Hepatocyte (in vitro differentiated cells): Measurements from ENCODE around the gene NID1. TPM values are rescaled to one million over a fixed set of nuclear protein-coding genes. Genes with fewer than 3 reads are reported as not detected.

Experiments used
- DNase-seq: peaks from one replicate; pipeline ENCODE4 v3.0.0-alpha.2; 2016; ENCODE audit warnings: low spot score
- H2AFZ ChIP-seq: fragments of 200-600 bp; sonication (generic); 2 replicates; pipeline ENCODE4 v1.6.0; 2016; ENCODE audit warnings: antibody characterized with exemption, mild to moderate bottlenecking
- H3K27ac ChIP-seq: fragments of 200-600 bp; sonication (generic); 2 replicates; pipeline ENCODE4 v1.5.1; 2016; ENCODE audit warnings: mild to moderate bottlenecking
- H3K27me3 ChIP-seq: fragments of 200-600 bp; sonication (generic); 2 replicates; pipeline ENCODE4 v1.6.1; 2016
- H3K36me3 ChIP-seq: fragments of 200-600 bp; sonication (generic); replicated peaks from 2 replicates; pipeline ENCODE4 v1.5.1; 2016; ENCODE audit warnings: low read depth; ENCODE audit not compliant: insufficient read depth
- H3K4me1 ChIP-seq: fragments of 200-600 bp; sonication (generic); 2 replicates; pipeline ENCODE4 v1.5.1; 2016; ENCODE audit warnings: mild to moderate bottlenecking, moderate library complexity; ENCODE audit not compliant: insufficient read depth
- H3K4me2 ChIP-seq: fragments of 200-600 bp; sonication (generic); 2 replicates; pipeline ENCODE4 v1.6.0; 2016
- H3K4me3 ChIP-seq: fragments of 200-600 bp; sonication (generic); 2 replicates; pipeline ENCODE4 v1.5.1; 2016; ENCODE audit warnings: mild to moderate bottlenecking
- H3K79me2 ChIP-seq: fragments of 200-600 bp; sonication (generic); 2 replicates; pipeline ENCODE4 v1.6.0; 2017; ENCODE audit warnings: mild to moderate bottlenecking
- H3K9me2 ChIP-seq: fragments of 200-600 bp; sonication (generic); replicated peaks from 2 replicates; pipeline ENCODE4 v1.6.0; 2017; ENCODE audit warnings: mild to moderate bottlenecking; ENCODE audit not compliant: insufficient read depth
- H3K9me3 ChIP-seq: fragments of 200-600 bp; sonication (generic); 2 replicates; pipeline ENCODE4 v1.5.1; 2016; ENCODE audit warnings: low read depth, mild to moderate bottlenecking
- H4K20me1 ChIP-seq: fragments of 200-600 bp; sonication (generic); 2 replicates; pipeline ENCODE4 v1.6.0; 2016; ENCODE audit warnings: mild to moderate bottlenecking; ENCODE audit not compliant: insufficient read depth, poor library complexity, severe bottlenecking
- EZH2 ChIP-seq: fragments of 200-600 bp; sonication (generic); IDR thresholded peaks from 2 replicates; pipeline ENCODE4 v1.6.1; 2016; ENCODE audit warnings: antibody characterized with exemption, mild to moderate bottlenecking, borderline replicate concordance
- EZH2phosphoT487 ChIP-seq: fragments of 200-600 bp; sonication (generic); IDR thresholded peaks from one replicate; pipeline ENCODE4 v1.6.1; 2018; ENCODE audit warnings: antibody characterized with exemption, mild to moderate bottlenecking, low read depth, moderate library complexity; ENCODE audit not compliant: unreplicated experiment, severe bottlenecking
- WGBS: methylation state at CpG from one replicate; pipeline ENCODE4 v1.1.6; 2016; ENCODE audit warnings: low lambda C conversion rate; ENCODE audit errors: missing lambda C conversion rate; 5-methylcytosine and 5-hydroxymethylcytosine counted together
- polyA plus RNA-seq: library from polyadenylated mRNA; unstranded; fragments of >200 nt; fragmentation: Nextera tagmentation; extraction: Ambion mirVana; gene quantifications from 2 replicates; pipeline ENCODE4 v1.2.1, GENCODE V29; 2016
- total RNA-seq: library from RNA; depleted of rRNA; stranded (reverse); fragments of >200 nt; gene quantifications from 2 replicates; pipeline ENCODE4 v1.2.3, GENCODE V29; 2014
- TF ChIP-seq, protein P1 (sequence below): fragments of 200-600 bp; sonication (generic); IDR thresholded peaks from 2 replicates; pipeline ENCODE4 v1.5.1; 2016; ENCODE audit warnings: antibody characterized with exemption, mild to moderate bottlenecking; ENCODE audit not compliant: poor library complexity

Gene NID1
- total and polyA plus RNA-seq, 2 experiments from 2014 or later = 53.8 to 72.8 TPM

DNA sequence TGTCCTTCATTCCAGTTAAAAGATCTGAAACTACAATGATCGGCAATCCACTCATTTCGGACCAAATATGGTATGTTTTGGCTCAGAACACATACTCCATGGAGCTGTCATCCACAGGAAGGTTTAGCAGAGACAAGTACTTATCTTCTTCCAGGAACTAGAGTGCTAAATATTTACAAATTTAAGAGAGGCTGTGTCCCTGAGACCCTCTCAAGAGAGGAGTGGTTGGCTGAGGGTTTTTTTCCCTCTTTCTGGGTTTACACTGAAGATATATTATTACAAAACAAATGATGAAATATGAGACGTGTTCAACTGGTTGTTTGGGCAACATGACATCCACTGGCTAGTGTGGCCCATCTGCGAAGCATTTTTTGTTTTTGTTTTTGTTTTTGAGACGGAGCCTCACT lies 25.9 kb upstream of the NID1 start:
- Histone ChIP-seq H3K9me2 (no peaks in the 10 kb centered on the region), H3K27ac (peak overlapping the region; percentile 66), H3K4me3 (no peak overlapping the region), H4K20me1 (no peaks in the 10 kb centered on the region), H3K27me3 (no peaks in the 10 kb centered on the region), H3K36me3 (no peaks in the 10 kb centered on the region), H3K79me2 (no peaks in the 10 kb centered on the region), H2AFZ (no peak overlapping the region), H3K4me1 (no peaks in the 10 kb centered on the region), H3K9me3 (no peaks in the 10 kb centered on the region), H3K4me2 (peak overlapping the region; percentile 9)
- TF ChIP-seq, protein P1, sequence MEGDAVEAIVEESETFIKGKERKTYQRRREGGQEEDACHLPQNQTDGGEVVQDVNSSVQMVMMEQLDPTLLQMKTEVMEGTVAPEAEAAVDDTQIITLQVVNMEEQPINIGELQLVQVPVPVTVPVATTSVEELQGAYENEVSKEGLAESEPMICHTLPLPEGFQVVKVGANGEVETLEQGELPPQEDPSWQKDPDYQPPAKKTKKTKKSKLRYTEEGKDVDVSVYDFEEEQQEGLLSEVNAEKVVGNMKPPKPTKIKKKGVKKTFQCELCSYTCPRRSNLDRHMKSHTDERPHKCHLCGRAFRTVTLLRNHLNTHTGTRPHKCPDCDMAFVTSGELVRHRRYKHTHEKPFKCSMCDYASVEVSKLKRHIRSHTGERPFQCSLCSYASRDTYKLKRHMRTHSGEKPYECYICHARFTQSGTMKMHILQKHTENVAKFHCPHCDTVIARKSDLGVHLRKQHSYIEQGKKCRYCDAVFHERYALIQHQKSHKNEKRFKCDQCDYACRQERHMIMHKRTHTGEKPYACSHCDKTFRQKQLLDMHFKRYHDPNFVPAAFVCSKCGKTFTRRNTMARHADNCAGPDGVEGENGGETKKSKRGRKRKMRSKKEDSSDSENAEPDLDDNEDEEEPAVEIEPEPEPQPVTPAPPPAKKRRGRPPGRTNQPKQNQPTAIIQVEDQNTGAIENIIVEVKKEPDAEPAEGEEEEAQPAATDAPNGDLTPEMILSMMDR = no peak
- TF ChIP-seq EZH2phosphoT487 (no peak), EZH2 (no peak)
- 51% methylated on average over 5 of the region's 5 CpGs for WGBS
- no peak for DNase-seq

DNA sequence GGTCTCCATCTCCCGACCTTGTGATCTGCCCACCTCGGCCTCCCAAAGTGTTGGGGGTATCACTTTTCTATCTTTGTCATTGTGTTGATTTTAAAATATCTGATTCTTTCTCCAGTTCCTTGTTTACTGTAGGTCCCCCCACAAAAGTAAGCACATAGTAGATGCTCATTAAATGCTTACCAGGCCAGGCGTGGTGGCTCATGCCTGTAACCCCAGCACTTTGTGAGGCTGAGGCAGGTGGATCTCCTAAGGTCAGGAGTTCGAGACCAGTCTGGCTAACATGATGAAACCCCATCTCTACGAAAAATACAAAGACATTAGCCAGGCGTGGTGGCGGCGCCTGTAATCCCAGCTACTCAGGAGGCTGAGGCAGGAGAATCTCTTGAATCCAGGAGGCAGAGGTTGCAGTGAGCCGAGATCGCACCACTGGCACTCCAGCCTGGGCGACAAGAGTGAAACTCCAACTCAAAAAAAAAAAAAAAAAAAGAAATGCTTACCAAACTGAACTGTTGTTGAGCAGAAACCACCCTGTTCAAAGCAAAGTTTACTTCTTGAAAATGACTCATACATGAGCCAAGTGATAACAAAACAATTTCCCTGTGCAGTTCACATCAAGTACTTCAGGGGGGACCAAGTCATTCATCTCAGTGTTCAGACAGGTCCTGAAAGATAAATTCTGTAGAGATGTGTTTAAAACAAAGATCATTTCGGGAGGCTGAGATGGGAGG lies 24.3 kb upstream of the NID1 start:
- WGBS = 82% methylated on average over 12 of the region's 12 CpGs
- Histone ChIP-seq H3K79me2 (no peaks in the 10 kb centered on the region), H4K20me1 (no peaks in the 10 kb centered on the region), H3K4me2 (no peak overlapping the region), H2AFZ (no peak overlapping the region), H3K36me3 (no peaks in the 10 kb centered on the region), H3K27ac (peak overlapping the region; percentile 78), H3K9me2 (no peaks in the 10 kb centered on the region), H3K4me1 (peaks cover 3% of the 10 kb centered on the region), H3K4me3 (no peak overlapping the region), H3K27me3 (no peaks in the 10 kb centered on the region), H3K9me3 (no peaks in the 10 kb centered on the region)
- TF ChIP-seq, protein P1 = no peak
- TF ChIP-seq EZH2phosphoT487 = no peak
- TF ChIP-seq EZH2 = no peak
- peak; percentile 52 for DNase-seq

DNA sequence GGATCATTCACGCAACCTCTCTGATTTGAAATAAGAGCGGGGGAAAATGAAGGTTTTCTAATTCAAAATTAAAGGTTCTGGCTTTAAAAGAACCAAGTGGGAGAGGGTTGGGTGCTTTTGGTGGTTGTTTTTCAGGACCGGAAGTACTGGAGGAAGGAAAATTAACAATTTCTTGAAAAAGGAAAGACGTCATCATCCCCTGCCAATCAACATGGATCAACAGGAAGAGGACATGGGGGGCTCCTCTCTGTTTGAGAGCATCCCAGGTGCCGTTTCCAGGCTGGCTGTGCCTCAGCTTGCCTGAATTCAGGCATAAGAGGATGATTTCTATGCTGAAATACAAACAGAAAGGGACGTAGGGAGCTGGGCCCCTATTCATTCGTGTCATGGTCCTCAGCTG lies 21.6 kb upstream of the NID1 start:
- no peak overlapping the region for H3K27ac ChIP-seq
- H3K36me3 ChIP-seq = no peaks in the 10 kb centered on the region
- TF ChIP-seq, protein P1 = no peak
- TF ChIP-seq EZH2 (no peak), EZH2phosphoT487 (no peak)
- no peaks in the 10 kb centered on the region for H3K27me3 ChIP-seq
- peaks cover 16% of the 10 kb centered on the region for H3K4me1 ChIP-seq
- H2AFZ ChIP-seq = no peak overlapping the region
- no peaks in the 10 kb centered on the region for H3K9me2 ChIP-seq
- no peak overlapping the region for H3K4me2 ChIP-seq
- H4K20me1 ChIP-seq = no peaks in the 10 kb centered on the region
- WGBS = 87% methylated on average over 7 of the region's 7 CpGs
- H3K9me3 ChIP-seq = no peaks in the 10 kb centered on the region
- no peaks in the 10 kb centered on the region for H3K79me2 ChIP-seq
- no peak overlapping the region for H3K4me3 ChIP-seq
- DNase-seq = no peak
